Thymus (tissue), 11 donors: ENCODE measurements around the gene ANGEL1. TPM values are rescaled to one million over a fixed set of nuclear protein-coding genes. Genes with fewer than 3 reads are reported as not detected.

Source experiments
- DNase-seq, 9 donors: peaks; one replicate each; pipeline ENCODE4 v3.0.0-alpha.2; 2013; ENCODE audit warnings: low spot score in 9 of 9, low read depth in 6 of 9, missing footprints in 1 of 9
- H3K27ac ChIP-seq, 2 donors: one replicate each; pipeline ENCODE4 v1.5.1; 2013; ENCODE audit warnings: control low read depth in 1 of 2, low read depth in 1 of 2, low read length in 1 of 2, mild to moderate bottlenecking in 1 of 2, moderate library complexity in 1 of 2
- H3K27me3 ChIP-seq, 2 donors: one replicate each; pipeline ENCODE4 v1.5.1; 2013; ENCODE audit warnings: low read length in 1 of 2; ENCODE audit not compliant: control insufficient read depth in 2 of 2, insufficient read depth in 1 of 2
- H3K36me3 ChIP-seq, 2 donors: one replicate each; pipeline ENCODE4 v1.5.1; 2013; ENCODE audit warnings: low read length in 1 of 2, mild to moderate bottlenecking in 1 of 2, moderate library complexity in 1 of 2; ENCODE audit not compliant: control insufficient read depth in 2 of 2, insufficient read depth in 2 of 2
- H3K4me1 ChIP-seq, 2 donors: one replicate each; pipeline ENCODE4 v1.5.1; 2013; ENCODE audit warnings: low read length in 2 of 2; ENCODE audit not compliant: control insufficient read depth in 2 of 2, insufficient read depth in 2 of 2
- H3K4me3 ChIP-seq, 2 donors: one replicate each; pipeline ENCODE4 v1.5.1; 2013; ENCODE audit warnings: low read length in 2 of 2, control low read depth in 1 of 2, mild to moderate bottlenecking in 1 of 2
- H3K9me3 ChIP-seq, 2 donors: one replicate each; pipeline ENCODE4 v1.5.1; 2013; ENCODE audit warnings: low read length in 1 of 2, mild to moderate bottlenecking in 1 of 2; ENCODE audit not compliant: control insufficient read depth in 2 of 2, insufficient read depth in 1 of 2
- WGBS: extraction: QIAGEN DNeasy Blood & Tissue Kit; methylation state at CpG from one replicate; pipeline ENCODE4 v1.1.7; 2013; 5-methylcytosine and 5-hydroxymethylcytosine counted together
- polyA plus RNA-seq: library from polyadenylated mRNA; stranded (reverse); fragments of 200-250 nt; gene quantifications from one replicate; pipeline ENCODE4 v1.2.3, GENCODE V29; 2013
- total RNA-seq: library from RNA; stranded (reverse); fragments of 120-200 nt; gene quantifications from one replicate; pipeline ENCODE4 v1.2.4, GENCODE V29; 2013
- donor health status: healthy.

The ANGEL1 gene
- total and polyA plus RNA-seq, 2 donors, result 4.4 to 12.2 TPM

DNA sequence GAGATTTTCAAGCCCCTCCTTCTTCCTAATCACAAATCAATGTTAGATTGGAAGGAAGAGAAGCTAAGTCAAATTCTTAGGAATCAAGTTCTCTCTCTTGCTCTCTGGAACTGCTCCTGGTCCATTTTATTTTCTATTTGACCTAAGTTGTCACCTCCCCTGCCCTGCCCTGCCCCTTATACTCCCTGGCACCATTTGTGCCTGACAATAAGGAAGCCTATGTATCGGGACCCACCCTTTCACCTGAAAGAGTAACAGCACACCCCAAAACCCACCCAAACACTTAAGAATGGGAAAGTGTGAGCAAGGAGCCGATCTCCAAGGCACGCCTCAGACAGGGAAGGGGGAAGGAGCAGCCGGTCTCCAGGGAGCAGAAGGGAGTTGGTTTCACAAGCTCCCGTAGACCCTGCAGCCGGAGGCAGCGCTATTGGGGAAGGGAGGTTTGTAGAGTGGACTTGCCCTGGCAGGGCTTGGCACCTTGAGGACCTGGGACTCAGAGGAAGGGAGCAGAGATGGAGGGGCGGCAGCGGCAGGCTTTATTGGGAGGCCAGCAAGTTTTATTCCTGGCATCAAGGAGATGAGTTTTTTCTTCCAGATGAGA lies 15.1 kb upstream of the ANGEL1 start:
- Histone ChIP-seq H3K4me3 (no peak overlapping the region), H3K9me3 (no peaks in the 10 kb centered on the region), H3K36me3 (no peaks in the 10 kb centered on the region), H3K27me3 (peaks cover 0 to 3% of the 10 kb centered on the region in 2 donors), H3K27ac (no peak overlapping the region), H3K4me1 (no peaks in the 10 kb centered on the region)
- no peak for DNase-seq
- 91% methylated on average over 9 of the region's 9 CpGs for WGBS

DNA sequence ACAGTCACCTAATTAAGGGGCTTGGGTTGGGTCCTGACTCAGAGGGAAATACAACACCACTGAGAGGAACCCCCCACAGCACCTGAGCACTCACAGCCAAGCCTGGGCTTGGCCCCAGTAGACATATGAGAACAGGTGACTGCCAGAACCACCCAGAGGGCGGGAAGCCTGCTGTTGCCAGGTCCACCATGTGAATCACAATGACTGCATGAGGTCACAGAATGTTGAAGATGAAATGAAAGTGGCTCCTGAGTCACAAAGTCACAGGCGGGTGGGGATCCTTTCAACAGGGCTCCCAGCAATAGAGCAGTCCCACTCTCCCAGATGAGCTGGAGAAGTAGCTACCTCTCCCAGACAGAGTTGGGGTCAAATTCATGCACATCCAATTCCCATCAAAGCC lies 13.4 kb upstream of the ANGEL1 start, which contains the start of gene LRRC74A:
Gene LRRC74A, plus strand, starts transcription at position 287 of the 400 bp plus-strand sequence. CDS start 290 bp downstream, outside the sequence.
- H3K27ac ChIP-seq, result no peak within 1 kb of the TSS
- DNase-seq, result no peak

GRCh38 chr14:76820700-76821099 lies 8.0 kb upstream of the ANGEL1 start:
- no peak overlapping the region for H3K4me3 ChIP-seq
- H3K27ac ChIP-seq, result no peak overlapping the region
- H3K36me3 ChIP-seq, result no peaks in the 10 kb centered on the region
- 94% methylated on average over 2 of the region's 2 CpGs for WGBS
- no peak for DNase-seq
- no peaks in the 10 kb centered on the region for H3K9me3 ChIP-seq
- peaks cover 0 to 6% of the 10 kb centered on the region in 2 donors for H3K27me3 ChIP-seq
- no peaks in the 10 kb centered on the region for H3K4me1 ChIP-seq

More for the DNA sequence above, 13.4 kb upstream of the ANGEL1 start, which contains the start of gene LRRC74A:
- WGBS, result 92% methylated on average over 2 of the region's 2 CpGs
- H3K27me3 ChIP-seq, result peaks cover 0 to 3% of the 10 kb centered on the region in 2 donors
- H3K4me1 ChIP-seq, result no peaks in the 10 kb centered on the region
- H3K9me3 ChIP-seq, result no peaks in the 10 kb centered on the region
- no peaks in the 10 kb centered on the region for H3K36me3 ChIP-seq
- no peak within 1 kb of the TSS for H3K4me3 ChIP-seq

DNA sequence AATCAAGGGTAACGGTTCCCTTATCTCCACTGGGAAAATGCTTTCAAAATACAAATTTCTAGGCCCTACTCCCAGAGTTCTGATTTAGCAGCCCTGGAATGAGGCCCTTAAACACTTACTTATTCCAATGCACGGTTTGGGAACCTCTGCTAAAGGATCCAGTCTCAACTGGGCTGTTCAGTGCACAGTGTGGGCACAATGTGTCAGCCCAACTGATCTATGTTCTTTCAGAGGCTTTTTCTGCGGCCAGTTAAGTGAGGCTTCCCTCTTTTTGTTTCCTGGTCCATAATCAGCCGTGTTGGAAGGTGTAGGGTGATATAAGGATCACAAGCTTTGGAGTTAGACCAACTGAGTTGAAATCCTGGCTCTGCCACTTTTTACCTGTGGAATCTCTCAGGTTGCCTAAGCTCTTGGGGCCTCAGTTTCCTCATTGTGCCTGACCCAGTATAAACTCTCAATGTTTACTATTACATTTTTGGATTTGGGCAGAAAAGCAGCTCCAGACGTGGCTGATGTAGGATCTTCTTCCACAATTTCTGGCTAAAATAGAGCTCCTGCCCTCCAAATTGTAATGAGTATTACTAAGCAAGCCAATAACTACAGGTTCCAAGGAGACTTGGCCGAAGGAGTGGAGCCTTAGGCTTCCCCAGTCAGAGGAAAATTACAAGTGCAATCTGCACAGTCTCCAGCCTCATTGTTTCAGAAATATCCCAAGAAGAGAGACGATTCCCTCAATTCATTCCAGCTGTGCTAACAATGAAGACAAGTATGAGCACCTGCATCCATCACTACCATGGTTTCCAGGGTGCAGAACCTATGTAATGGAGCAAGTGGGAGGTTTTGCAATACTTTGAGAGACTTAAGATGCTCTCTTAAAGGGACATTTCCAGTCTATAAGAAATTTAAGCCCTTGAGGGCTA lies 2.3 kb upstream of the ANGEL1 start:
- Histone ChIP-seq H3K36me3 (no peaks in the 10 kb centered on the region), H3K4me3 (no peak overlapping the region), H3K27ac (no peak overlapping the region), H3K27me3 (peaks cover 0 to 9% of the 10 kb centered on the region in 2 donors), H3K4me1 (peaks cover 5 to 14% of the 10 kb centered on the region in 2 donors), H3K9me3 (no peaks in the 10 kb centered on the region)
- 94% methylated on average over 7 of the region's 7 CpGs for WGBS
- no peak for DNase-seq

GRCh38 chr14:76812093-76812421 lies 625 bp downstream of the ANGEL1 start:
- peak overlapping the region; percentile 73 to 75 for H3K4me3 ChIP-seq
- H3K27me3 ChIP-seq, result peaks cover 0 to 3% of the 10 kb centered on the region in 2 donors
- H3K4me1 ChIP-seq, result peaks cover 5 to 14% of the 10 kb centered on the region in 2 donors
- peak overlapping the region in 1 of 2 donors; percentile 55 for H3K27ac ChIP-seq
- DNase-seq, result peak in 1 of 9 donors; percentile 6
- H3K36me3 ChIP-seq, result peaks cover 5 to 10% of the 10 kb centered on the region in 2 donors
- under 1% methylated on average over 20 of the region's 20 CpGs for WGBS
- H3K9me3 ChIP-seq, result no peaks in the 10 kb centered on the region

DNA sequence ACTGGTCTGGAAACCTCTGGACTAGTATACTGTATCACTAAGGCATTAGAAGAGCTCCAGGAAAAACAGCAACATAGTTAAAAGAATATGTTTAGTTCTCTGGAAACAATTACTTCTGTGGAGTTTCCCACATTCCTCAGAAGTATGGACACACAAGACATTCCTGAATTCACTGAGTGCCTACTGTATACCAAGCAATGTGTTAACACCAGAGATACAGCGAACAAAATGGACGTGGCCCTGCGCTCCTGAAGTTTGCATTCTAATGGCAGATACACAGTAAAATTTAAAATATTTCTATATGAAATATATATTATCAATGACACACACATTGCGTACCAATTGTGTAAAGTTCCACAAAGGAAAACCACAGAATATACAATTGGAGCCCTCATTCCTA lies 1.1 kb downstream of the ANGEL1 start:
- Histone ChIP-seq H3K4me1 (peaks cover 5 to 14% of the 10 kb centered on the region in 2 donors), H3K27ac (no peak overlapping the region), H3K9me3 (no peaks in the 10 kb centered on the region), H3K27me3 (peaks cover 0 to 3% of the 10 kb centered on the region in 2 donors), H3K36me3 (peaks cover 5 to 15% of the 10 kb centered on the region in 2 donors), H3K4me3 (peak overlapping the region; percentile 73 to 75)
- peak in 1 of 9 donors; percentile 6 for DNase-seq
- WGBS, result 60% methylated on average over 4 of the region's 4 CpGs

GRCh38 chr14:76810953-76811400 lies 1.7 kb downstream of the ANGEL1 start:
- WGBS, result 8% methylated on average over 9 of the region's 9 CpGs
- peaks cover 5 to 14% of the 10 kb centered on the region in 2 donors for H3K4me1 ChIP-seq
- peaks cover 5 to 15% of the 10 kb centered on the region in 2 donors for H3K36me3 ChIP-seq
- H3K9me3 ChIP-seq, result no peaks in the 10 kb centered on the region
- H3K27ac ChIP-seq, result peak overlapping the region in 1 of 2 donors; percentile 40
- H3K4me3 ChIP-seq, result peak overlapping the region; percentile 3 to 75
- peak in 4 of 9 donors; percentile 13 to 56 (median 30) for DNase-seq
- peaks cover 0 to 3% of the 10 kb centered on the region in 2 donors for H3K27me3 ChIP-seq

GRCh38 chr14:76810525-76810924 lies 2.2 kb downstream of the ANGEL1 start:
- WGBS, result 66% methylated on average over 3 of the region's 3 CpGs
- Histone ChIP-seq H3K4me1 (peaks cover 5 to 14% of the 10 kb centered on the region in 2 donors), H3K27ac (no peak overlapping the region), H3K36me3 (peaks cover 5 to 15% of the 10 kb centered on the region in 2 donors), H3K9me3 (no peaks in the 10 kb centered on the region), H3K27me3 (peaks cover 0 to 3% of the 10 kb centered on the region in 2 donors), H3K4me3 (no peak overlapping the region)
- no peak for DNase-seq

- Histone ChIP-seq H3K9me3 (no peaks in the 10 kb centered on the region), H3K27ac (no peak overlapping the region), H3K27me3 (peaks cover 0 to 3% of the 10 kb centered on the region in 2 donors), H3K4me1 (peaks cover 5 to 14% of the 10 kb centered on the region in 2 donors), H3K4me3 (no peak overlapping the region), H3K36me3 (peaks cover 15% of the 10 kb centered on the region in 2 donors)
- DNase-seq, result no peak
- WGBS, result 99% methylated on average over 4 of the region's 4 CpGs
Observed at GRCh38 chr14:76808990-76809389, 3.7 kb downstream of the ANGEL1 start.
